ENCODE measurements around the gene OR6J1. TPM values are rescaled to one million over a fixed set of nuclear protein-coding genes. Genes with fewer than 3 reads are reported as not detected.
"Not testable (repeated sequence)": the region's sequence is repeated elsewhere in the genome, so short reads cannot be mapped to it uniquely, and the experiment has no call there.

OR6J1 gene
- not detected for total RNA-seq
- polyA plus RNA-seq = not detected
- long read RNA-seq, donor 1 = 0 reads
- long read RNA-seq, donor 2 = 0 reads

- H3K27me3 ChIP-seq (replicated peaks in 1 of 7) = no peaks in the 10 kb centered on the region
- TF ChIP-seq POLR2A (IDR thresholded peaks at IDR 0.05) = no peak
- TF ChIP-seq POLR2AphosphoS5 (IDR thresholded peaks at IDR 0.05) = no peak
- no peak for TF ChIP-seq CTCF (IDR thresholded peaks at IDR 0.05 in 8 of 11, conservative IDR thresholded peaks at IDR 0.05 in 3 of 11)
- no peaks in the 10 kb centered on the region for H3K4me1 ChIP-seq
- H3K27ac ChIP-seq = no peak within 1 kb of the TSS
- H3K9me3 ChIP-seq = no peaks in the 10 kb centered on the region
- WGBS, 5 donors = 73 to 86% (median 75%) methylated on average over 1 of the region's 1 CpG
- no peak for DNase-seq
- H3K36me3 ChIP-seq = no peaks in the 10 kb centered on the region
- intact Hi-C loops (cut with DNase I; ENCODE audit: low total_unique reads) = no loop called here
- H3K4me3 ChIP-seq = no peak within 1 kb of the TSS
Observed at GRCh38 chr14:22644305-22644635, at the start of gene OR6J1. OR6J1 (minus strand) TSS chr14:22644352; CDS start chr14:22634811, 9,541 bp downstream.

GRCh38 chr14:22692194-22692593 lies 48.0 kb upstream of the OR6J1 start:
- TF ChIP-seq POLR2AphosphoS5 (IDR thresholded peaks at IDR 0.05) = no peak
- TF ChIP-seq CTCF (IDR thresholded peaks at IDR 0.05 in 8 of 11, conservative IDR thresholded peaks at IDR 0.05 in 3 of 11) = no peak
- TF ChIP-seq POLR2A (IDR thresholded peaks at IDR 0.05) = no peak
- H3K27me3 ChIP-seq (replicated peaks in 1 of 7) = peaks cover 0 to 13% (median 0%) of the 10 kb centered on the region in 7 donors
- no peaks in the 10 kb centered on the region for H3K36me3 ChIP-seq
- peaks cover 0 to 38% (median 25%) of the 10 kb centered on the region in 8 donors for H3K9me3 ChIP-seq
- peak overlapping the region in 2 of 8 donors; percentile 51 to 66 for H3K27ac ChIP-seq
- DNase-seq = no peak
- H3K4me3 ChIP-seq = no peak overlapping the region
- intact Hi-C loops (cut with DNase I; ENCODE audit: low total_unique reads) = no loop called here
- peaks cover 0 to 12% (median 2%) of the 10 kb centered on the region in 6 donors for H3K4me1 ChIP-seq

GRCh38 chr14:22691171-22691570 lies 47.0 kb upstream of the OR6J1 start:
- H3K9me3 ChIP-seq = peaks cover 0 to 38% (median 25%) of the 10 kb centered on the region in 8 donors
- H3K4me1 ChIP-seq = peaks cover 0 to 12% (median 2%) of the 10 kb centered on the region in 6 donors
- WGBS, 5 donors = 34 to 52% (median 48%) methylated on average over 2 of the region's 2 CpGs

GRCh38 chr14:22689199-22689598 lies 45.0 kb upstream of the OR6J1 start:
- H3K4me3 ChIP-seq = no peak overlapping the region
- no peak overlapping the region for H3K27ac ChIP-seq
- WGBS, 5 donors = 35 to 62% (median 50%) methylated on average over 1 of the region's 1 CpG
- DNase-seq = no peak
- H3K36me3 ChIP-seq = no peaks in the 10 kb centered on the region
- peaks cover 0 to 9% (median 2%) of the 10 kb centered on the region in 6 donors for H3K4me1 ChIP-seq
- intact Hi-C loops (cut with DNase I; ENCODE audit: low total_unique reads) = no loop called here
- TF ChIP-seq POLR2A (IDR thresholded peaks at IDR 0.05) (no peak), POLR2AphosphoS5 (IDR thresholded peaks at IDR 0.05) (no peak), CTCF (IDR thresholded peaks at IDR 0.05 in 8 of 11, conservative IDR thresholded peaks at IDR 0.05 in 3 of 11) (no peak)
- peaks cover 0 to 25% (median 0%) of the 10 kb centered on the region in 7 donors for H3K27me3 ChIP-seq (replicated peaks in 1 of 7)
- H3K9me3 ChIP-seq = peaks cover 0 to 38% (median 25%) of the 10 kb centered on the region in 8 donors

More at GRCh38 chr14:22691171-22691570, 47.0 kb upstream of the OR6J1 start:
- intact Hi-C loops (cut with DNase I; ENCODE audit: low total_unique reads) = no loop called here
- Histone ChIP-seq H3K27ac (peak overlapping the region in 6 of 8 donors; percentile 48 to 66 (median 50)), H3K4me3 (no peak overlapping the region), H3K36me3 (no peaks in the 10 kb centered on the region), H3K27me3 (replicated peaks in 1 of 7) (peaks cover 0 to 11% (median 0%) of the 10 kb centered on the region in 7 donors)
- TF ChIP-seq POLR2AphosphoS5 (IDR thresholded peaks at IDR 0.05) (no peak), CTCF (IDR thresholded peaks at IDR 0.05 in 8 of 11, conservative IDR thresholded peaks at IDR 0.05 in 3 of 11) (no peak)
- DNase-seq = no peak

GRCh38 chr14:22687969-22688368 lies 43.8 kb upstream of the OR6J1 start:
- H3K36me3 ChIP-seq; H3K4me1 ChIP-seq; intact Hi-C loops (cut with DNase I; ENCODE audit: low total_unique reads); DNase-seq; H3K4me3 ChIP-seq; H3K27ac ChIP-seq: not testable (repeated sequence)
- Histone ChIP-seq H3K27me3 (replicated peaks in 1 of 7) (peaks cover 0 to 27% (median 0%) of the 10 kb centered on the region in 7 donors), H3K9me3 (peaks cover 0 to 35% (median 23%) of the 10 kb centered on the region in 8 donors)
- WGBS, 5 donors = 89 to 98% (median 97%) methylated on average over 3 of the region's 3 CpGs

- H3K36me3 ChIP-seq; DNase-seq; H3K27ac ChIP-seq; intact Hi-C loops (cut with DNase I; ENCODE audit: low total_unique reads); H3K4me1 ChIP-seq; H3K4me3 ChIP-seq: not testable (repeated sequence)
- peaks cover 0 to 18% (median 9%) of the 10 kb centered on the region in 8 donors for H3K9me3 ChIP-seq
- WGBS, 5 donors = 42 to 53% (median 42%) methylated on average over 5 to 6 of the region's 6 CpGs
- peaks cover 0 to 27% (median 0%) of the 10 kb centered on the region in 7 donors for H3K27me3 ChIP-seq (replicated peaks in 1 of 7)
Observed at GRCh38 chr14:22686176-22686611, 42.0 kb upstream of the OR6J1 start.

All from spleen (tissue), 13 donors.